H1 (cell line): Measurements from ENCODE around the gene AGFG1. TPM values are rescaled to one million over a fixed set of nuclear protein-coding genes. Genes with fewer than 3 reads are reported as not detected.

Source experiments
- CTCF ChIA-PET: fragments of 300-600 bp; sonication (Branson Sonifier 250); formaldehyde crosslinking; loops from one replicate; lab custom pipeline; 2021; ENCODE audit not compliant: partially characterized antibody; lab: Charles Lee
- POLR2A ChIA-PET: fragments of 300-600 bp; sonication (Branson Sonifier 250); formaldehyde crosslinking; loops from one replicate; lab custom pipeline; 2021; ENCODE audit warnings: inconsistent platforms; ENCODE audit not compliant: partially characterized antibody; lab: Charles Lee
- DNase-seq, 2 experiments: peaks; one replicate each; pipeline versions ENCODE4 v3.0.0 to v3.0.0-alpha.2; 2010 to 2022; ENCODE audit warnings: low spot score in 2 of 2, low read depth in 1 of 2, mixed read lengths in 1 of 2
- FAIRE-seq: peaks from 2 replicates; lab custom pipeline; 2011; peaks lifted over from hg19 to GRCh38; lab: Jason Lieb, UNC
- H2AFZ ChIP-seq: 2 replicates; pipeline ENCODE4 v1.8.1; 2012; ENCODE audit warnings: low read length, inconsistent platforms
- H2AK5ac ChIP-seq: 2 replicates; pipeline ENCODE4 v1.6.1; 2013; ENCODE audit warnings: low read depth, low read length
- H2BK120ac ChIP-seq: replicated peaks from 2 replicates; pipeline ENCODE3; 2013; ENCODE audit warnings: low read depth, low read length, inconsistent platforms
- H2BK12ac ChIP-seq: 2 replicates; pipeline ENCODE4 v1.6.1; 2013; ENCODE audit warnings: low read depth, low read length
- H2BK15ac ChIP-seq: 2 replicates; pipeline ENCODE4 v1.6.1; 2013; ENCODE audit warnings: low read length
- H2BK20ac ChIP-seq: 2 replicates; pipeline ENCODE4 v1.6.1; 2013; ENCODE audit warnings: low read length
- H2BK5ac ChIP-seq: 2 replicates; pipeline ENCODE4 v1.6.1; 2013; ENCODE audit warnings: low read depth, low read length
- H3K14ac ChIP-seq: 2 replicates; pipeline ENCODE4 v1.6.1; 2013; ENCODE audit warnings: inconsistent platforms; ENCODE audit not compliant: insufficient read length
- H3K18ac ChIP-seq: 2 replicates; pipeline ENCODE4 v1.6.1; 2013; ENCODE audit warnings: low read length; ENCODE audit errors: extremely low read depth
- H3K23ac ChIP-seq: 2 replicates; pipeline ENCODE4 v1.6.1; 2013; ENCODE audit warnings: inconsistent platforms; ENCODE audit not compliant: insufficient read length
- H3K23me2 ChIP-seq: 2 replicates; pipeline ENCODE4 v1.6.1; 2013; ENCODE audit warnings: low read depth, low read length
- H3K27ac ChIP-seq: 2 replicates; pipeline ENCODE4 v1.6.1; 2011; ENCODE audit warnings: low read depth, low read length, inconsistent platforms
- H3K27me3 ChIP-seq, 4 experiments: replicated peaks in 1 of 4; 1 replicate in 1 of 4; 2 replicates in 3 of 4; pipeline versions ENCODE4 v1.6.1 to v1.8.1; 2011 to 2013; ENCODE audit warnings: low read length in 3 of 4, mild to moderate bottlenecking in 3 of 4, inconsistent platforms in 2 of 4, mixed read lengths in 2 of 4, moderate library complexity in 1 of 4; ENCODE audit not compliant: control insufficient read depth in 3 of 4, insufficient read depth in 3 of 4; ENCODE audit errors: extremely low read depth in 1 of 4
- H3K36me3 ChIP-seq, 4 experiments: 2 replicates each; pipeline versions ENCODE4 v1.6.1 to v1.8.1; 2011 to 2013; ENCODE audit warnings: mild to moderate bottlenecking in 4 of 4, low read length in 3 of 4, moderate library complexity in 2 of 4, control low read depth in 1 of 4, inconsistent platforms in 1 of 4; ENCODE audit not compliant: insufficient read depth in 4 of 4, control insufficient read depth in 2 of 4
- H3K4ac ChIP-seq: replicated peaks from 2 replicates; pipeline ENCODE3; 2013; ENCODE audit warnings: low read length, low read depth, mixed read lengths, inconsistent platforms; ENCODE audit not compliant: insufficient read length
- H3K4me1 ChIP-seq, 4 experiments: replicated peaks in 1 of 4; 1 replicate in 1 of 4; 2 replicates in 3 of 4; pipeline versions ENCODE4 v1.6.1 to v1.8.1; 2011 to 2013; ENCODE audit warnings: low read length in 3 of 4, inconsistent platforms in 2 of 4, mixed read lengths in 1 of 4; ENCODE audit not compliant: insufficient read depth in 4 of 4, control insufficient read depth in 3 of 4
- H3K4me2 ChIP-seq, 2 experiments: 2 replicates each; pipeline versions ENCODE4 v1.6.1 to v1.8.1; 2011 to 2013; ENCODE audit warnings: low read depth in 2 of 2, low read length in 2 of 2, control low read depth in 1 of 2, inconsistent platforms in 1 of 2, mild to moderate bottlenecking in 1 of 2; ENCODE audit not compliant: insufficient read depth in 1 of 2
- H3K4me3 ChIP-seq, 4 experiments: fragments of 200-600, 300-600 bp in 1 of 4; sonication (generic), shearing (Covaris generic), sonication (Bioruptor Twin) in 1 of 4; 2 replicates each; pipeline versions ENCODE4 v1.5.1 to v1.8.1; 2011 to 2016; ENCODE audit warnings: low read length in 4 of 4, low read depth in 3 of 4, control low read depth in 2 of 4, inconsistent platforms in 2 of 4, mild to moderate bottlenecking in 2 of 4, mixed read lengths in 1 of 4, moderate library complexity in 1 of 4; ENCODE audit not compliant: insufficient read depth in 2 of 4; ENCODE audit errors: extremely low read depth in 1 of 4
- H3K56ac ChIP-seq: replicated peaks from 2 replicates; pipeline ENCODE3; 2013; ENCODE audit warnings: low read depth, mild to moderate bottlenecking, mixed read lengths, low read length, inconsistent platforms; ENCODE audit not compliant: insufficient read length
- H3K79me1 ChIP-seq: 2 replicates; pipeline ENCODE4 v1.6.1; 2013; ENCODE audit warnings: low read depth, low read length, control low read depth
- H3K79me2 ChIP-seq, 2 experiments: 2 replicates each; pipeline versions ENCODE4 v1.6.1 to v1.8.1; 2012 to 2013; ENCODE audit warnings: low read length in 2 of 2, mild to moderate bottlenecking in 2 of 2, inconsistent platforms in 1 of 2; ENCODE audit not compliant: insufficient read depth in 2 of 2, control insufficient read depth in 1 of 2
- H3K9ac ChIP-seq, 4 experiments: replicated peaks in 1 of 4; 1 replicate in 1 of 4; 2 replicates in 3 of 4; pipeline versions ENCODE4 v1.6.1 to v1.8.1; 2011 to 2013; ENCODE audit warnings: low read depth in 3 of 4, low read length in 3 of 4, control low read depth in 2 of 4, mild to moderate bottlenecking in 2 of 4, moderate library complexity in 2 of 4, inconsistent platforms in 1 of 4; ENCODE audit errors: extremely low read depth in 1 of 4
- H3K9me3 ChIP-seq, 2 experiments: 2 replicates each; pipeline versions ENCODE4 v1.6.1 to v1.8.1; 2012 to 2013; ENCODE audit warnings: mild to moderate bottlenecking in 2 of 2, moderate library complexity in 2 of 2, control low read depth in 1 of 2, inconsistent platforms in 1 of 2, low read depth in 1 of 2, low read length in 1 of 2, mixed read lengths in 1 of 2; ENCODE audit not compliant: insufficient read depth in 2 of 2
- H4K20me1 ChIP-seq, 2 experiments: replicated peaks in 1 of 2; 2 replicates each; pipeline versions ENCODE3 to v1.8.1; 2011 to 2013; ENCODE audit warnings: inconsistent platforms in 2 of 2, low read length in 2 of 2, mild to moderate bottlenecking in 1 of 2; ENCODE audit not compliant: insufficient read depth in 2 of 2, control insufficient read depth in 1 of 2
- H4K5ac ChIP-seq: 2 replicates; pipeline ENCODE4 v1.6.1; 2013; ENCODE audit warnings: low read length, low read depth, mixed read lengths, inconsistent platforms; ENCODE audit not compliant: insufficient read length
- H4K8ac ChIP-seq: 2 replicates; pipeline ENCODE4 v1.8.0; 2013; ENCODE audit warnings: mild to moderate bottlenecking, moderate library complexity, low read length, inconsistent platforms; ENCODE audit not compliant: insufficient read depth; ENCODE audit errors: extremely low read depth
- H4K91ac ChIP-seq: replicated peaks from 2 replicates; pipeline ENCODE3; 2013; ENCODE audit warnings: low read length, mixed read lengths, inconsistent platforms; ENCODE audit not compliant: insufficient read length
- POLR2AphosphoS5 ChIP-seq: IDR thresholded peaks from 2 replicates; pipeline ENCODE4 v1.6.1; 2011; ENCODE audit warnings: low read depth, low read length
- WGBS, 2 experiments: shearing (Covaris generic) in 1 of 2; methylation state at CpG; one replicate each; pipeline versions ENCODE4 v1.1.6 to v1.1.7; 2013 to 2015; ENCODE audit warnings: low lambda C conversion rate in 2 of 2, mixed read lengths in 2 of 2, inconsistent platforms in 1 of 2, low coverage in 1 of 2, missing lambda C conversion rate in 1 of 2; ENCODE audit not compliant: insufficient replicate concordance in 2 of 2, insufficient coverage in 1 of 2, insufficient read length in 1 of 2; ENCODE audit errors: extremely low coverage in 1 of 2, missing lambda C conversion rate in 1 of 2; 5-methylcytosine and 5-hydroxymethylcytosine counted together
- polyA plus RNA-seq, 7 experiments: library from polyadenylated mRNA; depleted of rRNA in 3 of 7; stranded (reverse) in 5 of 7; unstranded in 2 of 7; fragments of >200 nt in 5 of 7; fragments of 200-250 nt in 2 of 7; gene quantifications; 1 replicate in 5 of 7; 2 replicates in 1 of 7; 4 replicates in 1 of 7; pipeline versions ENCODE4 v1.2.1 to v1.2.3, GENCODE V29; 2011 to 2013; ENCODE audit warnings: missing spikeins in 2 of 7, mixed read lengths in 2 of 7
- total RNA-seq: library from RNA; stranded (reverse); fragmentation: NEBNext Ultra II Directional; extraction: Animal tissue kit (Norgen Biotek cat#: 25700); gene quantifications from 2 replicates; pipeline ENCODE4 v1.2.1, GENCODE V29; 2021

The AGFG1 gene
- total and polyA plus RNA-seq, 2 of the 8 experiments (the other 6 are each of a cell fraction or from before 2014, with no cell fraction given): 102 to 147 TPM

- no peak overlapping the region for H2BK120ac ChIP-seq
- ChIA-PET POLR2A (no interaction called here), CTCF (interaction anchor here (1.0 to 1.1 kb wide), 2 partner anchors 97 to 140 kb away, joined by 3 read pairs; no protein-coding TSS in a partner anchor)
- FAIRE-seq (no peak), DNase-seq (no peak)
- H2AK5ac ChIP-seq: no peak overlapping the region
- H3K56ac ChIP-seq: no peak overlapping the region
- H4K8ac ChIP-seq: no peak overlapping the region
- H3K18ac ChIP-seq: no peak overlapping the region
- H3K14ac ChIP-seq: no peak overlapping the region
- 75% methylated on average over 1 of the region's 1 CpG; no CpG with 5 or more reads in 1 of the 2 experiments for WGBS, 2 experiments
- H3K4me2 ChIP-seq: no peak overlapping the region
- no peaks in the 10 kb centered on the region for H3K27me3 ChIP-seq
- no peak overlapping the region for H2BK12ac ChIP-seq
- no peak overlapping the region for H3K9ac ChIP-seq
- no peak overlapping the region for H3K4me3 ChIP-seq
- H2BK20ac ChIP-seq: no peak overlapping the region
- no peaks in the 10 kb centered on the region for H3K79me1 ChIP-seq
- no peaks in the 10 kb centered on the region for H3K23me2 ChIP-seq
- H4K5ac ChIP-seq: no peak overlapping the region
- H3K79me2 ChIP-seq: peaks cover 0 to 7% of the 10 kb centered on the region in 2 experiments; a peak in 2 of 4 replicates
- H4K91ac ChIP-seq: no peak overlapping the region
- H3K23ac ChIP-seq: no peak overlapping the region
- no peak overlapping the region for H3K27ac ChIP-seq
- H3K9me3 ChIP-seq: no peaks in the 10 kb centered on the region
- no peak overlapping the region for H2BK15ac ChIP-seq
- peaks cover 0 to 57% (median 11%) of the 10 kb centered on the region in 4 experiments; a peak in 6 of 8 replicates for H3K36me3 ChIP-seq
- peaks cover 0 to 3% of the 10 kb centered on the region in 2 experiments for H4K20me1 ChIP-seq
- no peak overlapping the region for H2AFZ ChIP-seq
- no peak overlapping the region for H2BK5ac ChIP-seq
- no peaks in the 10 kb centered on the region for H3K4me1 ChIP-seq
- no peak for TF ChIP-seq POLR2AphosphoS5
- no peak overlapping the region for H3K4ac ChIP-seq
Measured at GRCh38 chr2:227528803-227529202, 56.8 kb downstream of the AGFG1 start.
